HepG2 (cell line): ENCODE results near the gene PDGFA. TPM values are rescaled to one million over a fixed set of nuclear protein-coding genes. Genes with fewer than 3 reads are reported as not detected.

Experiments used
- ARHGAP35 ChIP-seq: sonication (generic); formaldehyde crosslinking; IDR thresholded peaks from 2 replicates; pipeline ENCODE4 v1.9.0; 2022; ENCODE audit warnings: mild to moderate bottlenecking, inconsistent platforms, moderate library complexity, missing genetic modification reagents, borderline replicate concordance
- BRD4 ChIP-seq: sonication (generic); formaldehyde crosslinking; IDR thresholded peaks from 2 replicates; pipeline ENCODE4 v1.4.0; 2020; ENCODE audit warnings: missing genetic modification reagents
- DMAP1 ChIP-seq: IDR thresholded peaks from 2 replicates; pipeline ENCODE4 v1.6.1; 2016
- DPF2 ChIP-seq: sonication (generic); formaldehyde crosslinking; IDR thresholded peaks from 2 replicates; pipeline ENCODE4 v1.4.0; 2020; ENCODE audit warnings: mild to moderate bottlenecking, low read depth, missing genetic modification reagents, borderline replicate concordance
- ETV5 ChIP-seq: IDR thresholded peaks from 2 replicates; pipeline ENCODE4 v1.6.1; 2018; ENCODE audit warnings: missing biosample characterization, missing genetic modification reagents, inconsistent platforms, borderline replicate concordance
- HMG20B ChIP-seq: conservative IDR thresholded peaks from 2 replicates; pipeline ENCODE4 v1.6.1; 2016; ENCODE audit warnings: missing genetic modification reagents, missing compliant biosample characterization
- KAT7 ChIP-seq: IDR thresholded peaks from 2 replicates; pipeline ENCODE4 v1.6.1; 2018; ENCODE audit warnings: borderline replicate concordance, missing compliant biosample characterization
- KDM6A ChIP-seq: IDR thresholded peaks from 2 replicates; pipeline ENCODE4 v1.6.1; 2016; ENCODE audit warnings: low read depth
- KLF13 ChIP-seq: sonication (generic); formaldehyde crosslinking; IDR thresholded peaks from 2 replicates; pipeline ENCODE4 v1.4.0; 2020; ENCODE audit warnings: mild to moderate bottlenecking, missing genetic modification reagents
- MXD4 ChIP-seq: IDR thresholded peaks from 2 replicates; pipeline ENCODE4 v1.6.1; 2016; ENCODE audit warnings: mild to moderate bottlenecking, missing biosample characterization, missing genetic modification reagents
- PCBP2 ChIP-seq: fragments of 200-400 bp; formaldehyde crosslinking; optimal IDR thresholded peaks from 2 replicates; pipeline ENCODE3; 2018; ENCODE audit warnings: low read length, low read depth; ENCODE audit not compliant: poor library complexity, severe bottlenecking
- PHF20 ChIP-seq: sonication (generic); formaldehyde crosslinking; IDR thresholded peaks from 2 replicates; pipeline ENCODE4 v1.5.0; 2020; ENCODE audit warnings: mild to moderate bottlenecking, missing genetic modification reagents
- POLR2G ChIP-seq: fragments of 200-400 bp; formaldehyde crosslinking; IDR thresholded peaks from 2 replicates; pipeline ENCODE4 v1.6.1; 2018; ENCODE audit warnings: mild to moderate bottlenecking, low read depth, low read length, moderate library complexity
- RBFOX2 ChIP-seq: fragments of 200-400 bp; formaldehyde crosslinking; IDR thresholded peaks from 2 replicates; pipeline ENCODE4 v1.6.1; 2017; ENCODE audit warnings: low read depth, mild to moderate bottlenecking, low read length
- RFX1 ChIP-seq: fragments of 450-650 bp; IDR thresholded peaks from 2 replicates; pipeline ENCODE4 v1.6.1; 2017
- SMYD3 ChIP-seq: sonication (generic); formaldehyde crosslinking; IDR thresholded peaks from 2 replicates; pipeline ENCODE4 v1.8.1; 2023; ENCODE audit warnings: mild to moderate bottlenecking, missing genetic modification reagents
- TCF7 ChIP-seq: sonication (generic); IDR thresholded peaks from 2 replicates; pipeline ENCODE4 v1.6.1; 2016; ENCODE audit warnings: antibody characterized with exemption, low read depth
- TEAD3 ChIP-seq: optimal IDR thresholded peaks from 2 replicates; pipeline ENCODE3; 2016; ENCODE audit warnings: borderline replicate concordance
- ZNF121 ChIP-seq: sonication (generic); formaldehyde crosslinking; IDR thresholded peaks from 2 replicates; pipeline ENCODE4 v1.5.0; 2020; ENCODE audit warnings: mild to moderate bottlenecking, missing genetic modification reagents
- ZNF160 ChIP-seq: sonication (generic); formaldehyde crosslinking; IDR thresholded peaks from 2 replicates; pipeline ENCODE4 v1.8.0; 2022; ENCODE audit warnings: mild to moderate bottlenecking, inconsistent platforms, missing genetic modification reagents
- ZNF20 ChIP-seq: sonication (generic); formaldehyde crosslinking; IDR thresholded peaks from 2 replicates; pipeline ENCODE4 v1.4.0; 2020; ENCODE audit warnings: mild to moderate bottlenecking, moderate library complexity, missing genetic modification reagents
- ZNF354B ChIP-seq: sonication (generic); formaldehyde crosslinking; IDR thresholded peaks from 2 replicates; pipeline ENCODE4 v1.8.0; 2022; ENCODE audit warnings: mild to moderate bottlenecking, missing genetic modification reagents
- ZNF430 ChIP-seq: sonication (generic); formaldehyde crosslinking; IDR thresholded peaks from 2 replicates; pipeline ENCODE4 v1.9.0; 2021; ENCODE audit warnings: mild to moderate bottlenecking, missing genetic modification reagents
- ZNF460 ChIP-seq: sonication (generic); formaldehyde crosslinking; IDR thresholded peaks from 2 replicates; pipeline ENCODE4 v1.5.1; 2020; ENCODE audit warnings: missing genetic modification reagents, mild to moderate bottlenecking, borderline replicate concordance
- ZNF530 ChIP-seq: sonication (generic); formaldehyde crosslinking; IDR thresholded peaks from 2 replicates; pipeline ENCODE4 v1.5.0; 2020; ENCODE audit warnings: low read depth, mild to moderate bottlenecking, missing genetic modification reagents
- ZNF549 ChIP-seq: sonication (generic); formaldehyde crosslinking; IDR thresholded peaks from 2 replicates; pipeline ENCODE4 v1.5.0; 2020; ENCODE audit warnings: missing genetic modification reagents
- ZNF780A ChIP-seq: sonication (generic); formaldehyde crosslinking; IDR thresholded peaks from 2 replicates; pipeline ENCODE4 v1.8.0; 2022; ENCODE audit warnings: mild to moderate bottlenecking, missing genetic modification reagents, moderate library complexity
- ZSCAN30 ChIP-seq: sonication (generic); formaldehyde crosslinking; IDR thresholded peaks from 2 replicates; pipeline ENCODE4 v1.5.0; 2020; ENCODE audit warnings: mild to moderate bottlenecking, missing genetic modification reagents
- polyA plus RNA-seq, 8 experiments: library from polyadenylated mRNA; depleted of rRNA in 3 of 8; stranded (reverse) in 7 of 8; unstranded in 1 of 8; fragments of >200 nt; fragmentation: Illumina TruSeq in 4 of 8; extraction: Trizol in 4 of 8; gene quantifications; 2 replicates each; pipeline versions ENCODE4 v1.2.1 to v1.2.3, GENCODE V29; 2011 to 2016; ENCODE audit warnings: low read depth in 4 of 8, missing spikeins in 1 of 8, mixed read lengths in 1 of 8; ENCODE audit not compliant: insufficient read depth in 1 of 8
- total RNA-seq, 5 experiments: library from RNA; depleted of rRNA; stranded (reverse); fragments of >200 nt; fragmentation: Illumina TruSeq; extraction: Trizol; gene quantifications; 2 replicates each; pipeline ENCODE4 v1.2.3, GENCODE V29; 2016; ENCODE audit warnings: low read depth in 1 of 5
- TF ChIP-seq, protein P1 (sequence below): sonication (generic); formaldehyde crosslinking; IDR thresholded peaks from 2 replicates; pipeline ENCODE4 v1.4.0; 2020; ENCODE audit warnings: mild to moderate bottlenecking, missing genetic modification reagents
- TF ChIP-seq, protein P2 (sequence below): sonication (generic); formaldehyde crosslinking; IDR thresholded peaks from 2 replicates; pipeline ENCODE4 v1.8.0; 2022; ENCODE audit warnings: missing genetic modification reagents, low read depth, mild to moderate bottlenecking, borderline replicate concordance
- TF ChIP-seq, protein P3 (sequence below): IDR thresholded peaks from 2 replicates; pipeline ENCODE4 v1.6.1; 2016; ENCODE audit warnings: missing compliant biosample characterization, missing genetic modification reagents, borderline replicate concordance

PDGFA gene
- total and polyA plus RNA-seq, 2 of the 13 experiments (the other 11 are each of a cell fraction or from before 2014, with no cell fraction given) = 1.5 to 3.4 TPM

DNA sequence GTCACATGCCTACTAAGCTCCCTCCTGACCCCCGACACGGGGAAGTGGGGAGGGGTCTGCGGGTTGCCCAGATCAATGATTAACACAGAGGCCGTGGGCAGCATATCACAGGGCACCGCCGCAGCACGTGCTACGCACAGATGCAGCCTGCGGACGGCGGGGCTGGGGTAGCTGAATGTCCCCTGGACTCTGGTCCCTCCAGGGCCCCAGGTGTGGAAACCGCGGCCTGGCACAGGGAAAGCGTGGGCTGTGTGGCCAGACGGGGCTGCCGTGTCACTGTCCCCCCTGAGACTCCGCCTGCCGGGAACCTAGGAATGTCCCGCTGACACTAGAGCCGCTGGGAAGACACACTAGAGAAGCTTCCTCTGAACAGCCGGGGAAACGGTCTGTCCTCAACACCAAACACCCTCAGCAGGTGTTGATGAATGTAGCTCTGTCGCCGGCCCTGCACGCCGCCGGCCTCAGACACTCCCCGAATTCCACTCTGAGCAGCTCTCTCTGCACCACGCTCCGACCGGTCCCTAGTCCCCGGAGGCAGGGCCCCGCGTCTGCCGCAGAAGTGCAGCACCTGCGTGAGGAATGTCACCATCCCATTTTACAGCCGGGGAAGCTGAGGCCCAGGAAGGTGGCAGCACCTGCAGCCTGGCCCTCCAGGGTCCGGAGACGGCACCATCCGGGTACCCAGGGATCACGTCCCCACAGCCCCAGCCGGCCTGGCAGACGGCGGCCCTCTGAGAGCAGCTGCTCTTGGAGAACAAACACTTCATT is 33.4 kb upstream of the PDGFA start (continued):
- TF ChIP-seq PHF20 (peak; percentile 42; the same call in 1 of the 2 replicates), RFX1 (no peak), ETV5 (CRISPR knock-in tag) (peak; percentile 23; the same call in 1 of the 2 replicates), POLR2G (no peak), ZNF121 (CRISPR knock-in tag) (no peak; the same call in 1 of the 2 replicates), DPF2 (CRISPR knock-in tag) (no peak; the same call in 1 of the 2 replicates), ZNF460 (no peak), KLF13 (peak; percentile 26; the same call in 1 of the 2 replicates), BRD4 (no peak), SMYD3 (no peak), ZSCAN30 (no peak), HMG20B (CRISPR knock-in tag) (no peak), PCBP2 (no peak), ZNF530 (no peak), TCF7 (peak; percentile 56; the same call in 1 of the 2 replicates), TEAD3 (CRISPR knock-in tag) (peak; percentile 62), ZNF354B (no peak), KDM6A (CRISPR knock-in tag) (no peak), ZNF20 (CRISPR knock-in tag) (no peak), DMAP1 (CRISPR knock-in tag) (peak; percentile 68; the same call in 1 of the 2 replicates), ZNF430 (CRISPR knock-in tag) (peak; percentile 73; the same call in 1 of the 2 replicates), RBFOX2 (0 out of 2 replicates have a peak, but pooled peaks have one; percentile 37), KAT7 (no peak), ARHGAP35 (CRISPR knock-in tag) (no peak), ZNF780A (CRISPR knock-in tag) (no peak), ZNF549 (CRISPR knock-in tag) (no peak), ZNF160 (CRISPR knock-in tag) (no peak), MXD4 (CRISPR knock-in tag) (peak; percentile 14; the same call in 1 of the 2 replicates)
- TF ChIP-seq, protein P1, sequence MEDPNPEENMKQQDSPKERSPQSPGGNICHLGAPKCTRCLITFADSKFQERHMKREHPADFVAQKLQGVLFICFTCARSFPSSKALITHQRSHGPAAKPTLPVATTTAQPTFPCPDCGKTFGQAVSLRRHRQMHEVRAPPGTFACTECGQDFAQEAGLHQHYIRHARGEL = 0 out of 2 replicates have a peak, but pooled peaks have one; percentile 76
- TF ChIP-seq, protein P2, sequence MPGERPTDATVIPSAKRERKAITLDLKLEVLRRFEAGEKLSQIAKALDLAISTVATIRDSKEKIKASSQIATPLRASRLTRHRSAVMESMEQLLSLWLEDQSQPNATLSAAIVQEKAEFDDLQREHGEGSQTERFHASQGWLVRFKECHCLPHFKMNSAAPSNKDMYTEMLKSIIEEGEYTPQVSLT = no peak
- TF ChIP-seq, protein P3, sequence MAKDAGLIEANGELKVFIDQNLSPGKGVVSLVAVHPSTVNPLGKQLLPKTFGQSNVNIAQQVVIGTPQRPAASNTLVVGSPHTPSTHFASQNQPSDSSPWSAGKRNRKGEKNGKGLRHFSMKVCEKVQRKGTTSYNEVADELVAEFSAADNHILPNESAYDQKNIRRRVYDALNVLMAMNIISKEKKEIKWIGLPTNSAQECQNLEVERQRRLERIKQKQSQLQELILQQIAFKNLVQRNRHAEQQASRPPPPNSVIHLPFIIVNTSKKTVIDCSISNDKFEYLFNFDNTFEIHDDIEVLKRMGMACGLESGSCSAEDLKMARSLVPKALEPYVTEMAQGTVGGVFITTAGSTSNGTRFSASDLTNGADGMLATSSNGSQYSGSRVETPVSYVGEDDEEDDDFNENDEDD (CRISPR knock-in tag) = peak; percentile 74
